ENCODE measurements around the gene TULP3.

Gene TULP3

DNA sequence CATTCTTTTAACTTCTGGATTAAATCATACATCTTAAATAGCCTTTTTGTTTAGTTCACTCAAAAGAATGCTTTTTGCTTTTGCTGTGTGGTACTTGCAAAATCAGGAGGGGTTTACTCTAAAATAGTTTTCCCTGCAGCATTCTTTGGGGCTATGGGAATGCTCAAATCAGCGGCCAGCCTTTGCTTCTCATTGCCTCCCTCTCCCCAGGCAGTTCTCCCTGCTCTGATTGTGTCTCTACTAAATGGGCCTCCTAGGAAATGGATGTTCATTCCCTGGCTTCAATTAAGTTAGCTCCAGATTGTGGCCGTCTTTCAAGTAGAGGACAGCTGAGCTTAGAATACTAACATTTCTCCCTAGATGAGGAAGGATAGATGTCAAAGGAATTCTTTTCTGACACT lies 4.4 kb downstream of the TULP3 start:
- Mint-ChIP-seq H3K27me3 (no peaks in the 10 kb centered on the region), H3K27ac (no peak overlapping the region), H3K9me3 (no peaks in the 10 kb centered on the region), H3K4me3 (no peak overlapping the region), H3K4me1 (peaks cover 23% of the 10 kb centered on the region)
- ATAC-seq: no peak
- no peak for DNase-seq

DNA sequence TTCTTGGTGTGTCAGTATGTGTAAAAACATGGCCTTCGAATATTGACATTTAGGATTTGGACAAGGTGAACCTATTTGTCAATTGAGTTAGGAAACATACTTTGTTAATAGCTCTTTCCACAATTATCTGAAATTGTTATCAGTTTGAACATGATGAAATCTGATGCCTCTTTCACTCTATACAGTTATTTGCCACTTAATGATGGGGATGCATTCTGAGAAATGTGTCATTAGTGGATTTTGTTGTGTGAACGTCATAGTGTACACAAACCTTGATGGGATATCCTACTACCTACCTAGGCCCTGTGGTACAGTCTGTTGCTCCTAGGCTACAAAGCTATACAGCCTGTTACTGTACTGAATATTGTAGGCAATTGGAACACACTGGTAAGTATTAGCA lies 4.8 kb downstream of the TULP3 start:
- no peak for ATAC-seq
- no peak overlapping the region for H3K4me3 Mint-ChIP-seq

DNA sequence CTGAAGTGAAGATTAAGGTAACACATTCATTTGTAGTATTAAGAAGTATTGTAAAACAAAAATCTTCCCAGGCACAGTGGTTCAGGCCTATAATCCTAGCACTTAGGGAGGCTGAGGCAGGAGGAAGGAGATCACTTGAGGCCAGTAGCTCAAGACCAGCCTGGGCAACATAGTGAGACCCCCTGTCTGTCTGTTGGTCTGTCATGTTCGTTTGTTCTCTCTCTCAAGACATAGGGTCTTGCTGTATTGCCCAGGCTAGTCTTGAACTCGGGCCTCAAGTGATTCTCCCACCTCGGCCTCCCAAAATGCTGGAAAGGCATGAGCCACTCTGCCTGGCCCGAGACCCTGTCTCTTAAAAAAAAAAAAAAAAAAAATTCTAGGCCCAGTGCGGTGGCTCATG lies 6.7 kb downstream of the TULP3 start:
- Mint-ChIP-seq H3K27me3 (no peaks in the 10 kb centered on the region), H3K9me3 (no peaks in the 10 kb centered on the region), H3K27ac (no peak overlapping the region), H3K4me3 (no peak overlapping the region), H3K4me1 (peaks cover 6% of the 10 kb centered on the region)
- ATAC-seq: no peak
- no peak for DNase-seq

More for the DNA sequence above, 4.8 kb downstream of the TULP3 start:
- Mint-ChIP-seq H3K9me3 (no peaks in the 10 kb centered on the region), H3K27me3 (no peaks in the 10 kb centered on the region), H3K27ac (no peak overlapping the region), H3K4me1 (peaks cover 19% of the 10 kb centered on the region)
- DNase-seq: no peak

DNA sequence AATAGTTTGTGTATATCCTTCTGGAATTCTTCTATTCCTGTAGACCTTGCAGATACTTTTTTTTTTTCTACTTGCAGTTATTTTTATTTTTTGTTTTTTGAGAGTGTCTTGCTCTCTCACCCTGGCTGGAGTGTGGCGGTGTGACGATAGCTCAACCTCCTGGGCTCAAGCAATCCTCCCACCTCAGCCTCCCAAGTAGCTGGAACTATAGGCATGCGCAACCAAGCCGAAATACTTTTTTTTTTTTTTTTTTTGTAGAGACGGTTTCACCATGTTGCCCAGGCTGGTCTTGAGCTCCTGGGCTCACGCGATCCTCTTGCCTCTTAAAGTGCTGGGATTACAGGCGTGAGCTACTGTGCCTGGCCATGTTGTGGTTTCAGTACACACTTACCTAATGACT lies 10.0 kb downstream of the TULP3 start:
- Mint-ChIP-seq H3K4me1 (no peaks in the 10 kb centered on the region), H3K27ac (no peak overlapping the region), H3K9me3 (no peaks in the 10 kb centered on the region), H3K4me3 (no peak overlapping the region), H3K27me3 (no peaks in the 10 kb centered on the region)
- DNase-seq (no peak), ATAC-seq (no peak)

GRCh38 chr12:2902272-2902880 lies 11.7 kb downstream of the TULP3 start:
- H3K27me3 Mint-ChIP-seq: no peaks in the 10 kb centered on the region
- H3K9me3 Mint-ChIP-seq: no peaks in the 10 kb centered on the region
- H3K27ac Mint-ChIP-seq: no peak overlapping the region
- H3K4me1 Mint-ChIP-seq: no peaks in the 10 kb centered on the region
- DNase-seq (no peak), ATAC-seq (no peak)
- H3K4me3 Mint-ChIP-seq: no peak overlapping the region

DNA sequence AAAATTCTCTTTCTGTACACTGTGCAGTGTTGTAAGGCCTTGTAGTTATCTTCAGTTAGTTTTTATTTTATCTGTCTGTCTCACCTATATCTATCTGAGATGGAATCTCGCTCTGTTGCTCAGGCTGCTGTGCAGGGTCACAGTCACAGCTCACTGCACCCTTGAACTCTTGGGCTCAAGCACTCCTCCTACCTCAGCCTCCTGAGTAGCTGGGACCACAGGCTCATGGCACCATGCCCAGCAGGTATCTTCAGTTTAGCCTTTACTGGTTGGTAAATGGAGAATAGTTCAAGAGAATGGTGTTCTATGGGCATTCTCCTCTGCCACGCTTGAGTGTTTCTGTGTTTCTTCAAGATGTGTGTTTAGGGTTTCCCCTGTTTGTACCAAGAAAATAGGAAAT lies 13.6 kb downstream of the TULP3 start:
- Mint-ChIP-seq H3K9me3 (no peaks in the 10 kb centered on the region), H3K4me1 (no peaks in the 10 kb centered on the region), H3K4me3 (no peak overlapping the region), H3K27me3 (no peaks in the 10 kb centered on the region), H3K27ac (no peak overlapping the region)
- ATAC-seq: no peak
- no peak for DNase-seq

DNA sequence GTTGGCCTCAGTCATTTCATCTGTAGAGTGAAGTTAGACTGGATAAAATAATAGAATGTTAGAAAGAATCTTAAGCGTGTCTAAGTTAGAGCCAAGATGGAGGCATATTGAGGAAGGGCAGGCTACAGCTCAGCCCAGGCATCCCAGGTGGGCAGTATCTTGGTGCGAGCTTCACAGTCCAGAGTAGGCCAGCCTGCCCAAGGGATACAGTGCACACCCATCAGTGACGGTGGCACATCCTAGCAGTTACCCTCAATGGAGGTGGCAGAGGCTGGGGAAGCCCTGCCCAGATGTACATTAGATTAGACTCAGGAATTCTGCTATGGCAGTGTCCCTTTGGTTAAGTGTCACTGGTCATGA lies 21.5 kb downstream of the TULP3 start:
- no peaks in the 10 kb centered on the region for H3K27me3 Mint-ChIP-seq
- H3K9me3 Mint-ChIP-seq: no peaks in the 10 kb centered on the region
- H3K27ac Mint-ChIP-seq: peak overlapping the region in 1 of 2 donors; percentile 14
- no peaks in the 10 kb centered on the region for H3K4me1 Mint-ChIP-seq
- H3K4me3 Mint-ChIP-seq: no peak overlapping the region
- no peak for DNase-seq
- no peak for ATAC-seq

DNA sequence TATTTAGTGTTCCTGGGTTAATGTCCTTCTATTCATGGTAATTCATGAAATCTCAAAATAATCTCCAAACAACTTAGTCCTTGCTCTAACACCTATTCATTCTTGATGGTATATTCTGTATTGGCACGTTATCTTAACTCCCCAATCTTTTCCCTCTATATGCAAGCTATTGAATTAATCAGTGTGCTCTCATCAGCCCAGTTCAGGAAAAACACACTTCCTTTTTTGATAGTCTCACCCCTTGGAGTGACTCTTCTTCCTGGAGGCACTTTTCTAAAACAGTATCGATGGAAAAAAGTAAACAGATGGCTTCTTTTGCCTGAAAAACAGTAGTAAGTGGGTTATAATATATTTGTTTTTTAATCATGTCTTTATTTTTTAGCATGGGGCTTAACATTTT lies 28.6 kb downstream of the TULP3 start:
- H3K4me3 Mint-ChIP-seq: no peak overlapping the region
- H3K9me3 Mint-ChIP-seq: no peaks in the 10 kb centered on the region
- no peaks in the 10 kb centered on the region for H3K27me3 Mint-ChIP-seq
- H3K4me1 Mint-ChIP-seq: no peaks in the 10 kb centered on the region
- ATAC-seq (no peak), DNase-seq (no peak)
- no peak overlapping the region for H3K27ac Mint-ChIP-seq

GRCh38 chr12:2922329-2922728 lies 31.6 kb downstream of the TULP3 start:
- no peak overlapping the region for H3K27ac Mint-ChIP-seq
- DNase-seq (no peak), ATAC-seq (no peak)
- H3K9me3 Mint-ChIP-seq: no peaks in the 10 kb centered on the region
- H3K4me3 Mint-ChIP-seq: no peak overlapping the region
- H3K27me3 Mint-ChIP-seq: no peaks in the 10 kb centered on the region
- H3K4me1 Mint-ChIP-seq: no peaks in the 10 kb centered on the region

DNA sequence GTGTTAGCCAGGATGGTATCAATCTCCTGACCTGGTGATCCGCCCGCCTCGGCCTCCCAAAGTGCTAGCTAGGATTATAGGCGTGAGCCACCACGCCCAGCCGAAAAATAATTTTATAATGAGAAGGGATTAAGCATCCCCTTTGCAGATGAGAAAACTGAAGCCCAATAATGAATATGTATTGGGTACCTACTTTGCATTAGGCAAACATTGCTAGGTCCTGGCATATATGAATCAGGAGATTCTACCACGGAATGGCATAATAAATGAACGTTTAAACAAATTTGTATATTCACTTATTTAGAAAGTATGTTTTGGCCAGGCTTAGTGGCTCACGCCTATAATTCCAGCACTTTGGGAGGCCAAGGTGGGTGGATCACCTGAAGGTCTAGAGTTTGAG lies 32.4 kb downstream of the TULP3 start:
- no peak overlapping the region for H3K27ac Mint-ChIP-seq
- no peaks in the 10 kb centered on the region for H3K4me1 Mint-ChIP-seq
- DNase-seq (no peak), ATAC-seq (no peak)
- no peaks in the 10 kb centered on the region for H3K27me3 Mint-ChIP-seq
- no peak overlapping the region for H3K4me3 Mint-ChIP-seq
- H3K9me3 Mint-ChIP-seq: no peaks in the 10 kb centered on the region

- Mint-ChIP-seq H3K4me3 (no peak overlapping the region), H3K4me1 (no peaks in the 10 kb centered on the region), H3K27me3 (no peaks in the 10 kb centered on the region), H3K9me3 (no peaks in the 10 kb centered on the region), H3K27ac (peak overlapping the region in 1 of 2 donors; percentile 49)
- ATAC-seq (no peak), DNase-seq (no peak)
Measured at GRCh38 chr12:2924019-2924418, 33.3 kb downstream of the TULP3 start.

DNA sequence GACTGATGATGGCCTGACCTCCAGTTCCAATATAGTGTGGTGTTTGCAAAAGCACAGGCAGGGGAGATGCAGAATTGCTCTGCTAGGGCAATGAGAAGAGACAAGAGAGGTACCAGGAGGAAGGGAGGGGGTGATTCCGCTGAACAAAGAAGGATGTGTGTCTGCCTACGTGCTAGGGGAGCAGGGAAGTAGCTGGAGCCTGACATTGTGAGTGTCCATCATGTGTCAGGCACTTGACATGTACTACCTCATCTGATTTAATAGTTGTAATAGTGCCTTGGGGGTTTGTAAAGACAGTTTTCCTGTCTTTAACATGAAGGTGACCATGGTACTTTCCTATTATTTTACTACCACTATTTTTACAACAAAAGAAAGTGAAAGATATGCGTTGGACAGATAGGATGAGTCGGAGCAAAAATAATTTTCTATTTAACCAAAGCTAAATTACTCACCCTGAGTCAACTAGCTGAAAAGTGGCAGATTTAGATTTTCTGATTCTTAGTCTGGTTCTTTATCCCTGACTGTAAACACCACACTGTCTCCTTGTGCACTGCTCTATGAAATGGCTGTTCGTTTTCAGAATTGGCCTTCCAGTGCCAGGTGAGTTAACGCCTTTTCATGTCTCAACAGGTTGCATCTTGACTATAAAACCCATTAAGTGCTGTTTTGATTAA lies 34.8 kb downstream of the TULP3 start:
- no peaks in the 10 kb centered on the region for H3K4me1 Mint-ChIP-seq
- H3K9me3 Mint-ChIP-seq: no peaks in the 10 kb centered on the region
- H3K27me3 Mint-ChIP-seq: no peaks in the 10 kb centered on the region
- ATAC-seq (no peak), DNase-seq (no peak)
- H3K4me3 Mint-ChIP-seq: no peak overlapping the region
- H3K27ac Mint-ChIP-seq: peak overlapping the region in 1 of 2 donors; percentile 81

GRCh38 chr12:2930865-2931264 lies 40.2 kb downstream of the TULP3 start:
- Mint-ChIP-seq H3K9me3 (no peaks in the 10 kb centered on the region), H3K27me3 (no peaks in the 10 kb centered on the region), H3K4me1 (no peaks in the 10 kb centered on the region), H3K27ac (no peak overlapping the region), H3K4me3 (no peak overlapping the region)
- DNase-seq (no peak), ATAC-seq (no peak)

DNA sequence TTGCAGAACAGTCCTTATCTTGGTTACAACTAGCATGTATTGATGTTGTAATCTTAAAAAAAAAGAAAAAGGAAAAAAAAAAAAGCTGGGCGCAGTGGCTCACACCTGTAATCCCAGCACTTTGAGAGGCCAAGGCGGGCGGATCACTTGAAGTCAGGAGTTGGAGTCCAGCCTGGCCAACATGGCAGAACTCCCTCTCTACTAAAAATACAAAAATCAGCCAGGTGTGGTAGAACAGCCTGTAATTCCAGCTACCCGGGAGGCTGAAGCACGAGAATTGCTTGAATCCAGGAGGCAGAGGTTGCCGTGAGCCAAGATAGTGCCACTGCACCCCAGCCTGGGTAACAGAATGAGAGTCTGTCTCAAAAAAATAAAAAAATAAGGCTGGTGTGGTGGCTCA lies 42.9 kb downstream of the TULP3 start:
- ATAC-seq: no peak
- Mint-ChIP-seq H3K4me1 (no peaks in the 10 kb centered on the region), H3K27ac (no peak overlapping the region), H3K4me3 (no peak overlapping the region), H3K9me3 (no peaks in the 10 kb centered on the region), H3K27me3 (no peaks in the 10 kb centered on the region)
- DNase-seq: no peak

DNA sequence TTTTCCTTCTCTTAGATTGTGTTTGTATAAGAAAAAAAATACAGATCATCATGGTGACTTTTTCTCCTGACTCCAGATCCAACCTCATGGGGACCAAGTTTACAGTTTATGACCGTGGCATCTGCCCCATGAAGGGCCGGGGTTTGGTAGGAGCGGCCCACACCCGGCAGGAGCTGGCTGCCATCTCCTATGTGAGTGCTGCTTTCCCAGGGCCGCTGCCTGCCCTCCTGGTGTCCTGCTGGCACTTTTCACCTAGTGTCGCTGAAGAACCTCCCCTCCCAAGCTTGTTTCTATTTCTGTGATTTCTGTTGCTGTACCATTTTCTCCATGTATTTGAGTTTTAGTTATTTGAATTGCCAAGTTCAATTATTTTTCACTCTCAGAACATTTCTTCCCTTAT lies 43.7 kb downstream of the TULP3 start:
- H3K4me3 Mint-ChIP-seq: no peak overlapping the region
- H3K9me3 Mint-ChIP-seq: no peaks in the 10 kb centered on the region
- ATAC-seq (no peak), DNase-seq (no peak)
- H3K4me1 Mint-ChIP-seq: no peaks in the 10 kb centered on the region
- H3K27ac Mint-ChIP-seq: no peak overlapping the region
- H3K27me3 Mint-ChIP-seq: no peaks in the 10 kb centered on the region

DNA sequence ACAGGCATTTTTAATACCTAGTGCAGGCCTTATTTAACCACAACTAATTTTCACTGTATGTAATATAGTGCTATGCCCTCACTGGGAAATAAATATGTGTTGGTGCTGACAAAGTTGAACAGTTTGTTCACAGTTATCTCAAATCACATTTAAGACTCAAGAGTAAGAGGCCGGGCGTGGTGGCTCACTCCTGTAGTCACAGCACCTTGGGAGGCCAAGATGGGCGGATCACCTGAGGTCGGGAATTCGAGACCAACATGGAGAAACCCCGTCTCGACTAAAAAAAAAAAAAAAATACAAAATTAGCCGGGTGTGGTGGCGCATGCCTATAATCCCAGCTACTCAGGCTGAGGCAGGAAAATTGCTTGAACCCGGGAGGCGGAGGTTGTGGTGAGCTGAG lies 45.6 kb downstream of the TULP3 start:
- no peak overlapping the region for H3K4me3 Mint-ChIP-seq
- DNase-seq (no peak), ATAC-seq (no peak)
- no peaks in the 10 kb centered on the region for H3K9me3 Mint-ChIP-seq
- no peak overlapping the region for H3K27ac Mint-ChIP-seq
- H3K4me1 Mint-ChIP-seq: no peaks in the 10 kb centered on the region
- H3K27me3 Mint-ChIP-seq: no peaks in the 10 kb centered on the region

DNA sequence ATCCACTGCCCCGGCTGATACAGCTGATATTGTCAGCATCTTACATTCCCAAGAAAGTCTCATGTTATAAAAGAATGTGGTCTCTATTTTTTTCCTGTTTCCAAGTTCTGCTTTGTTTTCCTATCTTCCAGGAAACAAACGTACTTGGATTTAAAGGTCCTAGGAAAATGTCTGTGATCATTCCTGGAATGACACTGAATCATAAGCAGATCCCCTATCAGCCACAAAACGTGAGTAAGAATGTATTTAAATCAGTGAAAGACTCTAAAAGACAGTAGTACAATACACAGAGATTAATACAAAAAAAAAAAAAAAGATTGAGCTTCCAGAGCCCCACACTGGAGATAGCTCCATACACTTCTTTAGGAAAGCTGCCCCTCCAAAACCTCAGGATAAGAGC lies 46.8 kb downstream of the TULP3 start:
- H3K27me3 Mint-ChIP-seq: no peaks in the 10 kb centered on the region
- DNase-seq: no peak
- no peak overlapping the region for H3K4me3 Mint-ChIP-seq
- H3K27ac Mint-ChIP-seq: no peak overlapping the region
- no peak for ATAC-seq
- no peaks in the 10 kb centered on the region for H3K9me3 Mint-ChIP-seq
- H3K4me1 Mint-ChIP-seq: no peaks in the 10 kb centered on the region

Measured in stimulated activated naive CD8-positive, alpha-beta T cell treated with anti-CD3 and anti-CD28 coated beads, Interleukin-15, amount 100 ng/mL, for 72 hours (primary cell).